ENCODE measurements around the gene KLF14.

- no peak for TF ChIP-seq ZNF143 (CRISPR knock-in tag; IDR thresholded peaks at IDR 0.05)
- TF ChIP-seq RFX1 (IDR thresholded peaks at IDR 0.05) = no peak
- TF ChIP-seq ELK4 (CRISPR knock-in tag; IDR thresholded peaks at IDR 0.05; ENCODE audit: borderline replicate concordance) = no peak
- no peak for TF ChIP-seq EED (CRISPR knock-in tag; IDR thresholded peaks at IDR 0.05)
- no peak for TF ChIP-seq GABPB1 (CRISPR knock-in tag; IDR thresholded peaks at IDR 0.05)
- no peak for TF ChIP-seq ZFP1 (CRISPR knock-in tag; IDR thresholded peaks at IDR 0.05)
- TF ChIP-seq ASH2L (IDR thresholded peaks at IDR 0.05; ENCODE audit: insufficient read length, low read depth, low read length) = no peak
- TF ChIP-seq MAX (IDR thresholded peaks at IDR 0.05) = no peak
Observed at GRCh38 chr7:130708766-130709165, 25.2 kb downstream of the KLF14 start.
